HCT116 (cell line): ENCODE results near the gene FRS2. TPM values are rescaled to one million over a fixed set of nuclear protein-coding genes. Genes with fewer than 3 reads are reported as not detected.

Experiments used
- ATAC-seq: fragments of 200-7000 bp; cut with Tn5 transposase; 2 replicates; pipeline ENCODE4 v1.9.1; 2020; ENCODE audit warnings: mild to moderate bottlenecking, moderate library complexity
- BruUV-seq: library from RNA; stranded (reverse); fragments of 400-500 nt; replicated peaks from 2 replicates; lab custom pipeline; 2021; lab: Mats Ljungman, UMichigan
- CTCF ChIA-PET: fragments of 300-600 bp; sonication (Branson Sonifier 250); formaldehyde crosslinking; loops from one replicate; lab custom pipeline; 2021; ENCODE audit warnings: antibody characterized with exemption; lab: Charles Lee
- POLR2A ChIA-PET: fragments of 300-600, 350-600 bp; sonication (Branson Sonifier 250); formaldehyde crosslinking; loops from one replicate; lab custom pipeline; 2021; ENCODE audit warnings: antibody characterized with exemption; lab: Charles Lee
- RAD21 ChIA-PET, 2 experiments: fragments of 300-600 bp; sonication (Branson Sonifier 250); formaldehyde crosslinking; loops; one replicate each; lab custom pipeline; 2023; ENCODE audit warnings: low total read pairs in 2 of 2; ENCODE audit not compliant: uncharacterized antibody in 2 of 2, unreplicated experiment in 2 of 2, low non-redundant PET in 1 of 2; lab: Charles Lee
- DNase-seq: peaks from one replicate; pipeline ENCODE4 v3.0.0-alpha.2; 2010; ENCODE audit warnings: low read depth, low spot score
- H2AFZ ChIP-seq: fragments of 200-600 bp; shearing (Covaris generic), sonication (generic); 2 replicates; pipeline ENCODE4 v1.6.1; 2017; ENCODE audit warnings: low read depth, mixed run types, mixed read lengths, antibody characterized with exemption, low read length; ENCODE audit not compliant: poor library complexity, severe bottlenecking
- H3K27ac ChIP-seq: 2 replicates; pipeline ENCODE4 v1.5.1; 2012; ENCODE audit warnings: low read depth, low read length
- H3K27me3 ChIP-seq: fragments of 200-600 bp; sonication (generic); 2 replicates; pipeline ENCODE4 v1.6.1; 2016; ENCODE audit warnings: mixed run types, low read length, mixed read lengths; ENCODE audit not compliant: insufficient read depth
- H3K36me3 ChIP-seq, 2 experiments: fragments of 200-500 bp in 1 of 2; fragments of 200-600 bp in 1 of 2; sonication (Bioruptor generic) in 1 of 2; sonication (generic) in 1 of 2; 2 replicates each; pipeline versions ENCODE4 v1.5.1 to v1.6.1; 2014 to 2016; ENCODE audit warnings: low read length in 2 of 2, inconsistent platforms in 1 of 2, mixed read lengths in 1 of 2, mixed run types in 1 of 2; ENCODE audit not compliant: insufficient read depth in 2 of 2, control insufficient read depth in 1 of 2
- H3K4me1 ChIP-seq, 2 experiments: fragments of 200-600 bp in 1 of 2; sonication (generic) in 1 of 2; 2 replicates each; pipeline versions ENCODE4 v1.5.1 to v1.6.1; 2012 to 2017; ENCODE audit warnings: low read length in 2 of 2, inconsistent platforms in 1 of 2, mild to moderate bottlenecking in 1 of 2, mixed read lengths in 1 of 2, mixed run types in 1 of 2, moderate library complexity in 1 of 2; ENCODE audit not compliant: insufficient read depth in 2 of 2, control insufficient read depth in 1 of 2
- H3K4me2 ChIP-seq: fragments of 200-600 bp; sonication (generic); 2 replicates; pipeline ENCODE4 v1.6.1; 2017; ENCODE audit warnings: mixed run types, low read length, mixed read lengths
- H3K4me3 ChIP-seq, 2 experiments: fragments of 200-600 bp in 1 of 2; sonication (generic) in 1 of 2; replicated peaks in 1 of 2; 2 replicates each; pipeline ENCODE4 v1.5.1; 2011 to 2016; ENCODE audit warnings: low read length in 2 of 2, control low read depth in 1 of 2, low read depth in 1 of 2, mild to moderate bottlenecking in 1 of 2, mixed read lengths in 1 of 2, mixed run types in 1 of 2
- H3K79me2 ChIP-seq: fragments of 200-600 bp; sonication (generic); 2 replicates; pipeline ENCODE4 v1.6.1; 2017; ENCODE audit warnings: mild to moderate bottlenecking, mixed run types, low read length, moderate library complexity, mixed read lengths; ENCODE audit not compliant: insufficient read depth
- H3K9ac ChIP-seq: fragments of 200-600 bp; sonication (generic); 2 replicates; pipeline ENCODE4 v1.6.1; 2016; ENCODE audit warnings: low read length, mixed read lengths
- H3K9me2 ChIP-seq: fragments of 200-600 bp; sonication (generic), shearing (Covaris generic); 2 replicates; pipeline ENCODE4 v1.6.1; 2017; ENCODE audit warnings: mixed run types, mild to moderate bottlenecking, moderate library complexity; ENCODE audit not compliant: insufficient read depth
- H3K9me3 ChIP-seq, 2 experiments: fragments of 200-500 bp in 1 of 2; fragments of 200-600 bp in 1 of 2; sonication (Bioruptor generic) in 1 of 2; sonication (generic) in 1 of 2; 2 replicates each; pipeline ENCODE4 v1.6.1; 2014 to 2017; ENCODE audit warnings: low read length in 2 of 2, mixed read lengths in 2 of 2, inconsistent platforms in 1 of 2, low read depth in 1 of 2, mild to moderate bottlenecking in 1 of 2, mixed run types in 1 of 2, moderate library complexity in 1 of 2; ENCODE audit not compliant: control insufficient read depth in 1 of 2, insufficient read depth in 1 of 2
- H4K20me1 ChIP-seq: fragments of 200-600 bp; sonication (generic), shearing (Covaris generic); 2 replicates; pipeline ENCODE4 v1.6.1; 2017; ENCODE audit warnings: mixed run types, mild to moderate bottlenecking, moderate library complexity; ENCODE audit not compliant: insufficient read depth
- CTCF ChIP-seq, 3 experiments: fragments of 200-600 bp in 1 of 3; sonication (generic) in 1 of 3; IDR thresholded peaks in 2 of 3; conservative IDR thresholded peaks in 1 of 3; 2 replicates each; pipeline ENCODE4 v1.5.1; 2012 to 2017; ENCODE audit warnings: low read depth in 2 of 3, low read length in 2 of 3, antibody characterized with exemption in 1 of 3, borderline replicate concordance in 1 of 3, control low read depth in 1 of 3, mild to moderate bottlenecking in 1 of 3, mixed read lengths in 1 of 3, mixed run types in 1 of 3, moderate library complexity in 1 of 3; ENCODE audit not compliant: insufficient read depth in 1 of 3
- EGR1 ChIP-seq: IDR thresholded peaks from 2 replicates; pipeline ENCODE4 v1.6.1; 2012; ENCODE audit warnings: low read depth
- ELF1 ChIP-seq: IDR thresholded peaks from 2 replicates; pipeline ENCODE4 v1.6.1; 2012; ENCODE audit warnings: low read depth, borderline replicate concordance
- EZH2 ChIP-seq: fragments of 200-600 bp; sonication (generic); IDR thresholded peaks from 2 replicates; pipeline ENCODE4 v1.6.1; 2017; ENCODE audit warnings: antibody characterized with exemption, mixed run types
- FOSL1 ChIP-seq: IDR thresholded peaks from 2 replicates; pipeline ENCODE4 v1.6.1; 2012; ENCODE audit warnings: low read depth
- POLR2A ChIP-seq: IDR thresholded peaks from 2 replicates; pipeline ENCODE4 v1.7.0; 2011; ENCODE audit warnings: borderline replicate concordance; ENCODE audit not compliant: insufficient read depth, insufficient read length; ENCODE audit errors: extremely low read depth
- POLR2AphosphoS5 ChIP-seq: IDR thresholded peaks from 2 replicates; pipeline ENCODE4 v1.6.1; 2011; ENCODE audit warnings: mild to moderate bottlenecking, low read depth, low read length, moderate library complexity
- REST ChIP-seq: IDR thresholded peaks from 2 replicates; pipeline ENCODE4 v1.6.1; 2012; ENCODE audit warnings: low read depth
- SP1 ChIP-seq: IDR thresholded peaks from 2 replicates; pipeline ENCODE4 v1.6.1; 2012; ENCODE audit warnings: low read depth
- SRF ChIP-seq: IDR thresholded peaks from 2 replicates; pipeline ENCODE4 v1.6.1; 2012; ENCODE audit warnings: low read depth
- ZFX ChIP-seq: fragments of 450-650 bp; IDR thresholded peaks from 2 replicates; pipeline ENCODE4 v1.6.1; 2017
- ZNF274 ChIP-seq: fragments of 200-500 bp; sonication (Bioruptor generic); IDR thresholded peaks from 2 replicates; pipeline ENCODE4 v1.6.1; 2014; ENCODE audit warnings: mild to moderate bottlenecking, low read depth, low read length, inconsistent platforms
- intact Hi-C: fragments of 100-400 bp; cut with micrococcal nuclease; formaldehyde crosslinking; loops from 2 replicates; pipeline ENCODE4 v1.10.0; 2022
- total RNA-seq: library from RNA; stranded (reverse); gene quantifications from one replicate; pipeline ENCODE4 v1.2.1, GENCODE V29; 2021; ENCODE audit not compliant: unreplicated experiment

The FRS2 gene
- total RNA-seq, 1 experiment from 2014 or later: 14.7 TPM

- H3K27me3 ChIP-seq: no peaks in the 10 kb centered on the region
- peaks cover 97% of the 10 kb centered on the region for H3K79me2 ChIP-seq
- DNase-seq (no peak), ATAC-seq (no peak)
- H3K9me3 ChIP-seq: no peaks in the 10 kb centered on the region
- no peaks in the 10 kb centered on the region for H3K36me3 ChIP-seq
- intact Hi-C loops: no loop called here
- TF ChIP-seq EZH2 (no peak), POLR2AphosphoS5 (no peak), ZFX (no peak), CTCF (IDR thresholded peaks at IDR 0.05 in 2 of 3, conservative IDR thresholded peaks at IDR 0.05 in 1 of 3; ENCODE audit: borderline replicate concordance in 1 of 3, insufficient read depth in 1 of 3, low read depth in 2 of 3, low read length in 2 of 3) (no peak)
- TF ChIP-seq, all 23 proteins: peak for 0
- Histone ChIP-seq H3K9ac (no peak overlapping the region), H3K4me2 (no peak overlapping the region), H3K27ac (no peak overlapping the region), H2AFZ (no peak overlapping the region), H3K4me1 (no peaks in the 10 kb centered on the region), H3K9me2 (no peaks in the 10 kb centered on the region), H4K20me1 (peaks cover 16% of the 10 kb centered on the region), H3K4me3 (no peak overlapping the region)
- CTCF ChIA-PET: no interaction called here
- POLR2A ChIA-PET: no interaction called here
- BruUV-seq: no TSS peak
- RAD21 ChIA-PET: no interaction called here
Observed at GRCh38 chr12:69508621-69509020, 38.4 kb downstream of the FRS2 start.

GRCh38 chr12:69509308-69509736, 39.1 kb downstream of the FRS2 start:
- Histone ChIP-seq H3K27ac (no peak overlapping the region), H3K36me3 (no peaks in the 10 kb centered on the region), H3K9me2 (no peaks in the 10 kb centered on the region), H4K20me1 (peaks cover 16% of the 10 kb centered on the region), H3K9ac (no peak overlapping the region), H3K27me3 (no peaks in the 10 kb centered on the region), H2AFZ (no peak overlapping the region), H3K4me2 (no peak overlapping the region), H3K4me3 (no peak overlapping the region), H3K9me3 (no peaks in the 10 kb centered on the region), H3K4me1 (no peaks in the 10 kb centered on the region), H3K79me2 (peaks cover 97% of the 10 kb centered on the region)
- ChIA-PET RAD21 (no interaction called here), POLR2A (no interaction called here), CTCF (no interaction called here)
- TF ChIP-seq SP1 (no peak), FOSL1 (no peak), POLR2A (no peak), EGR1 (no peak), ELF1 (no peak), REST (no peak), ZNF274 (no peak), SRF (no peak)
- intact Hi-C loops: no loop called here
- BruUV-seq: no TSS peak
- ATAC-seq (no peak), DNase-seq (no peak)
